RWPE1 (cell line): ENCODE data around the gene ZBTB7C.
A peak's percentile ranks its signal among the peaks of the same experiment; 100 is the strongest.

Source experiments
- CTCF ChIA-PET: fragments of 350-600 bp; sonication (Branson Sonifier 250); formaldehyde crosslinking; extraction: SDS; loops from one replicate; lab custom pipeline; 2021; lab: Yijun Ruan, JAX
- POLR2A ChIA-PET: fragments of 400-600 bp; formaldehyde crosslinking; extraction: SDS; loops from one replicate; lab custom pipeline; 2020; ENCODE audit warnings: antibody characterized with exemption; ENCODE audit not compliant: low non-redundant PET; lab: Yijun Ruan, JAX
- DNase-seq: peaks from one replicate; pipeline ENCODE4 v3.0.0; 2012; ENCODE audit warnings: low spot score
- H3K27ac ChIP-seq: fragments of 450-650 bp; 2 replicates; pipeline ENCODE4 v1.5.1; 2017
- TF ChIP-seq, protein P1 (sequence below): fragments of 450-650 bp; conservative IDR thresholded peaks from 2 replicates; pipeline ENCODE4 v1.5.1; 2017; ENCODE audit warnings: low read depth, mild to moderate bottlenecking

ZBTB7C gene

GRCh38 chr18:48127606-48128005, 281.6 kb downstream of the ZBTB7C start:
- POLR2A ChIA-PET, result interaction anchor here (0.6 kb wide), 1 partner anchor 302 kb away, joined by 3 read pairs; no protein-coding TSS in a partner anchor
- H3K27ac ChIP-seq, result no peak overlapping the region
- CTCF ChIA-PET, result no interaction called here
- TF ChIP-seq, protein P1, sequence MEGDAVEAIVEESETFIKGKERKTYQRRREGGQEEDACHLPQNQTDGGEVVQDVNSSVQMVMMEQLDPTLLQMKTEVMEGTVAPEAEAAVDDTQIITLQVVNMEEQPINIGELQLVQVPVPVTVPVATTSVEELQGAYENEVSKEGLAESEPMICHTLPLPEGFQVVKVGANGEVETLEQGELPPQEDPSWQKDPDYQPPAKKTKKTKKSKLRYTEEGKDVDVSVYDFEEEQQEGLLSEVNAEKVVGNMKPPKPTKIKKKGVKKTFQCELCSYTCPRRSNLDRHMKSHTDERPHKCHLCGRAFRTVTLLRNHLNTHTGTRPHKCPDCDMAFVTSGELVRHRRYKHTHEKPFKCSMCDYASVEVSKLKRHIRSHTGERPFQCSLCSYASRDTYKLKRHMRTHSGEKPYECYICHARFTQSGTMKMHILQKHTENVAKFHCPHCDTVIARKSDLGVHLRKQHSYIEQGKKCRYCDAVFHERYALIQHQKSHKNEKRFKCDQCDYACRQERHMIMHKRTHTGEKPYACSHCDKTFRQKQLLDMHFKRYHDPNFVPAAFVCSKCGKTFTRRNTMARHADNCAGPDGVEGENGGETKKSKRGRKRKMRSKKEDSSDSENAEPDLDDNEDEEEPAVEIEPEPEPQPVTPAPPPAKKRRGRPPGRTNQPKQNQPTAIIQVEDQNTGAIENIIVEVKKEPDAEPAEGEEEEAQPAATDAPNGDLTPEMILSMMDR, result no peak
- DNase-seq, result no peak

- TF ChIP-seq, protein P1, result no peak
- POLR2A ChIA-PET, result no interaction called here
Measured at GRCh38 chr18:48126240-48126639, 282.9 kb downstream of the ZBTB7C start.

DNA sequence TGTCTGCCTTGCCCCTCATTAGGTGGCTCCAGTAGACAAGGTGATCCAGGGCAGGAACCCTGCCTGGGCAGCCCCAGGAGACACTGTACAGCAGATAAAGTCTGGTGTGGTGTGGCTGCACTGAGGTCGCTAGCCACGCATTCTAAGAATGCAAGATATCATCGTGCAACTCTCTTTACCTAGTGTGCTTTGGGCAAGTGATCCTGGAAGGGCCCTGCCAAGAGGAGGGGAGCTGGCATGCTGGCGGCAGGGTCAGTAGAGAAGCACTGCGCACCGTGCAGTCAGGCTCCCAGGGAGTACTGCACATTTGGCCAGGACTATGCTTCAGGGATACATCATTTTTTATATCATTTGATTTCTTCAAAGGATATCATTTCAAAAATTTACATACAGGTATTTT, 283.5 kb downstream of the ZBTB7C start:
- ChIA-PET POLR2A (no interaction called here), CTCF (no interaction called here)
- no peak for DNase-seq

More at GRCh38 chr18:48126240-48126639, 282.9 kb downstream of the ZBTB7C start:
- H3K27ac ChIP-seq, result no peak overlapping the region
- no peak for DNase-seq
- CTCF ChIA-PET, result no interaction called here

GRCh38 chr18:48124857-48125626, 284.1 kb downstream of the ZBTB7C start:
- POLR2A ChIA-PET, result no interaction called here
- CTCF ChIA-PET, result interaction anchor here (0.7 kb wide), 1 partner anchor 335 kb away, joined by 4 read pairs; no protein-coding TSS in a partner anchor

More for the DNA sequence above, 283.5 kb downstream of the ZBTB7C start:
- no peak overlapping the region for H3K27ac ChIP-seq
- TF ChIP-seq, protein P1, result no peak

GRCh38 chr18:48123941-48124340, 285.2 kb downstream of the ZBTB7C start:
- TF ChIP-seq, protein P1, result no peak
- DNase-seq, result no peak
- no peak overlapping the region for H3K27ac ChIP-seq
- ChIA-PET POLR2A (no interaction called here), CTCF (interaction anchor here (0.7 kb wide), 1 partner anchor 336 kb away, joined by 4 read pairs; no protein-coding TSS in a partner anchor)

More at GRCh38 chr18:48124857-48125626, 284.1 kb downstream of the ZBTB7C start:
- peak overlapping the region; percentile 9; the same call in 1 of the 2 replicates for H3K27ac ChIP-seq
- TF ChIP-seq, protein P1, result no peak
- no peak for DNase-seq

DNA sequence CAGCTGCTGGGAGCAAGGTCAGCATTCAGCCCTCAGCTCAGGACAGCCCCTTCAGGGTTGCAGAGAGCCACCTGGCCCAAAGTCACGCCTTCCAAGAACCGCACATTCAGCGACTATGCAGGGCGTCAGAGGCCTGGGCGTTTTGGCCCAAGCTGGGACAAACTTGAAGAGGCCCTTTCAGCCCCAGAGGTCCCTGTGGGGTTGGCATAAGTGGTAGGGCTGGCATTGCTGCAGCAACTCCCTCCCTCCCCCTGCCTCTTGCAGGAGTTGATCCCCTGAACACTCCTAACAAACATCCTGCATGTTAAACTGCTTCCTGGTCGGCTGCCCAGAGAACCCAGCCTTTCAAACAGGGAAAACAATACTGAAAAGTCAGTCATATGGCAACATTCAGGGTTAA, 285.9 kb downstream of the ZBTB7C start:
- POLR2A ChIA-PET, result no interaction called here
- DNase-seq, result no peak
- TF ChIP-seq, protein P1, result no peak
- H3K27ac ChIP-seq, result peak overlapping the region; percentile 2; the same call in 1 of the 2 replicates
- CTCF ChIA-PET, result no interaction called here
